SK-N-MC (cell line): Measurements from ENCODE around the gene MAP3K8.

Source experiments
- EZH2 ChIP-seq: fragments of 200-600 bp; sonication (generic); IDR thresholded peaks from one replicate; pipeline ENCODE4 v1.6.1; 2017; ENCODE audit warnings: antibody characterized with exemption
- FOXP2 ChIP-seq: optimal IDR thresholded peaks from 2 replicates; pipeline ENCODE3; 2011; ENCODE audit warnings: mild to moderate bottlenecking, moderate library complexity; ENCODE audit not compliant: insufficient read depth; ENCODE audit errors: extremely low read length, control extremely low read depth
- POLR2AphosphoS5 ChIP-seq: IDR thresholded peaks from 2 replicates; pipeline ENCODE4 v1.6.1; 2012; ENCODE audit warnings: mild to moderate bottlenecking, low read depth, low read length, borderline replicate concordance

DNA sequence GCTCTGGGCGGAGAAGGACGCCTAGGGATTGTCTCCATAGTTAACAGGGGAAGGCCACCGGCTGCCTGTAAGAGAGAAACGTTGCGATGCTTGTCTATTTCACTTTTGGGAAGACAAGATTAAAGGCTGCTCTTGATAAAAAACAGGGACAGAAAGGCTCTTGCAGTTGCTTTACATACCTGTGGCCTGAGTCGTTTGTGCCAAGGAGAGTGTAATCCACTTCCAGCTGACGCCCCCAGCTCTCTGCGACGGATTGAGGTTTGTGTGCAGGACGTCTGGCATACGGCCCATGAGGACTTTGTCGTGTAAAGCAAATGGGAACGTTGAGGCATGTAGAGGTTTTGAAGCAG is 1.1 kb downstream of the MAP3K8 start:
- TF ChIP-seq POLR2AphosphoS5, result no peak
- no peak for TF ChIP-seq EZH2
- TF ChIP-seq FOXP2, result no peak
